NCI-H2227 treated with DMSO at 0.1 percent for 48 hours (cell line): ENCODE measurements around the gene XRCC4.

ENCODE experiments used
- DNase-seq: peaks from one replicate; lab custom pipeline; 2025; lab: John Stamatoyannopoulos, UW

XRCC4 gene

DNA sequence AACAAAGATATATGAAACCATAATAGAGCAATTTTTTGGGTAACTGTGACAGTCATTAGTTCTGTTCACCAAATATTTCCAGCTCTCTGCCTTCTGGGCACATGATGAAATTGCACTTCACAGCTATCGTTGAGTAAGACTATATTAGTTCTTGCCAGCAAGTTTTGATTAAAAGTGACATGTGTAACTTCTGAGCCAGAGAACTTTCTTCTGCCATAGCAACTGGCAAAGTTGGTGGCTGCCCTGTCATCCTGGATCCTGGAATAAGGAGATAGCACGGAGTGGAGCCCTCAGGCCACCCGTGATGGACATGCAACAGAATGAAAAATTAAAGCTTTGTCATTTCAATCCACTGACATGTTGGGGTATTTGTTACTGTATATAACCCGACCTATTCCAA lies 199.8 kb downstream of the XRCC4 start:
- no peak for DNase-seq

- DNase-seq = no peak
These were observed 200.6 kb downstream of the XRCC4 start for GRCh38 chr5:83277953-83278352.

- DNase-seq = no peak
These were observed 203.8 kb downstream of the XRCC4 start for GRCh38 chr5:83281176-83281575.

DNA sequence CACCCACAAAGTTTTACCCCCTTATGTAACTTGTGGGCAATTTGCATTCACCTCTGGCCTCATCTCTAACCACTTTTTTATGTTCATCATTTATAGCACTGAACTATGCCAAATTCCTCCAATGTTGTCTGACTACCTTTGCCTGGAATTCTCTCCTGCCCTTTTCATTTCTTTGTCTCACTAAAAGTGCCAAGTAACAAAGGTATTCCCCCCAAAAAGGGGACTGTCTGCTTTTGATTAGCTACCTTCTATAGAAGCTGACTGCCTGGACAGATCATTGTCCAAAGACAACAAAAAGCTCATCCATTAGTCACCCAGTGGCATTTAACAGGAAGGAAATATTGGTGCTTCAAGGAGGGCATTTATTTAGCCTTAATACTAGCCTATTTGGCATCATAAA lies 204.3 kb downstream of the XRCC4 start:
- no peak for DNase-seq

- no peak for DNase-seq
These were observed 206.4 kb downstream of the XRCC4 start for GRCh38 chr5:83283761-83284160.

DNA sequence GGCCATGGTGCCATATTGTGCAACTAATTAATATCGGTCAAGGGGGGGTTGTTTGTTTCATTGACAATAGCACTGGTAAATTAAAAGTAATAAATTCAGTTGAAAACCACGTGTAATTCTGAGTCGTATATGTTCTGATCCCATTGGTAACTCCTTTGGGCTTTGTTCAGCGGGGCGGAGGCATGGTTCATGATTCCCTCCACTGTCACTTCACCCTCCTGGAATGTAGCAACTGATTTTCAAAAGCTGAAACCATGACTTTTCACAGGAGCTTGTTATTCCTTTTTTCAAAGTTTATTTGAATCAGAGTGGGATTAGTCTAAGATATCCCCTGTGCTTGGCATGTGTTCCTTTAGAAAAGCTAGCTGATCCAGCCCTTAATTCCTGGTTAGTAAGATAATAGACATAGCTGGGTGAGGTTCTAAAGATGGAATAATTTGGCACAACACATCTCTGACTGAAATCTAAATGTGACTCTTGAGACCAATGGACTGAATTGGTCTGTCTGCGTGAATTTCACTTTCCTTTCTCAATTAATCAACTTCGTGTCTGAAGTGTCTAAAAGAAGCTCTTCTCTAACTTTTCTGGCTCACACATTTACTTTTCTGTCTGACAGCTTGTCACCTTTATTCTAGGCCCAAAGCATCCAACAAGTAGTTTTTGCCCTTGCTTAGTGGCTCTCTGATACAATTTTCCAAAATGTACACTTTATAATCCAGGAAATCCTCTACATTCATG lies 208.5 kb downstream of the XRCC4 start:
- DNase-seq = no peak

- no peak for DNase-seq
These were observed 216.9 kb downstream of the XRCC4 start for GRCh38 chr5:83294246-83294645.

DNA sequence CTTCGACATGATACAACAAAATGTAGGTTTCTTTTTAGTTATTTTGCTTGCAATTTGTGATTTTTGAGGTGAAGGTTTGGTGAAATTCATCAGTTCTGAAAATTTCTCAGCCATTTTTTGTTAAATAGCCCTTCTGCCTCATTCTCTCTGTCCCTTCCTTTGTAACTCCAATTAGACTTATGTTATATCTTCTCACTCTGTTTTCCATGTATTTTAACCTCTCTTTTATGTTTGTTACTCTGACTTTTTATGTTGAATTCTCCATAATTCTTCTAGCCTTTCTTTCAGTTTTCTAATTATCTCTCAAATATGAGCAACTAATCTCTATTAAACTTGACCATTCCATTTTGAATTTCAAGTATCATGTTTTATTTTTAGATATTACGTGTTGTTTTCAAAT lies 222.0 kb downstream of the XRCC4 start:
- DNase-seq = no peak

DNA sequence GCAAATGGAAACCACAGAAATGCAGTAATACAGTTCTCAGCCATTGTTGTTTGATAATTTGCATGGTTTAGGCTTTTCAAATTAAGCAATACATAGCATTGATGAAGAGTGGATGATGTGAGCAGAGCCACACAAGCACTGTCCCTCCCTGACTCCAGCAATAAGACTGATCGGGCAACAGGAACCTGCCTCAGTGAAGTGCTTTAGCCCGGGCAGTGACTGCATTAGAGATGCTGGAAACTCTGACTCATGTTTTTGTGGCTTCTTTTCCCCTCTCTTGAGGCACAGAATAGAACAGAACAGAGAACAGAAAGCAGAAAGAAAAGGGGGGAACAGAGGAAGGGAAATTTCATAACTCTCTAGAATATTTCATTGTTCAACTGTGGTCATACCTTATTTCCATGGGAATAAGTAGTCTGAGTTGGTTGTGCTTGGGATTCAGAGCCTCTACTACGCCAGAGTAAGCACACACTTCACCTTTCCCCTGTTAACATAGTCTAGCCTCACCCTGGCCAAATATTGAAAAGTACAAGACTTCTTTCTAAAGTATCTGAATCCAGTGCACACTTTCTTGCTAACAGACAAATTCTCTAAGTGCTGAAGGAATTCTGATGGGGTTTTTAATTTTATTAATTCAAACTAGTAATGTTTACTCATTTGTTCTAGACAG lies 229.4 kb downstream of the XRCC4 start:
- no peak for DNase-seq

DNA sequence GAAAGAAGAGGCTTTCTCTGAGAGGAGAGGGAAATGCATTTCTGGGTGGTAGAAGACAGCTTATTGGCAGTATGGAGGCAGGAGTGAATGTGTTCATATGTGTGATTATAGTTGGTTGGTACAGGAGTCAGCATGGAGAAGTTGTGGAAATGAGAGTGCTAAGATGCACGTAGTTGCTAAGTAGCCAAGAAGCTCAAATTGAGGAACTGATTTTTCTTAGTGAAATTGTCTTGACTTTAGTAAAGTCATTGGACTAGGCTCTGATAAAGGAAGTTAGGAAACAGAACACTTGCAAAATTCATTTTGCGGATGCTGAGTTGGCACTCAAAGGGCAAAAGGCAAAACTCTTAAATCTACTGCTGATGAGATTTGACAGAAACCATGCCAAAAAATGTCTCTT lies 235.3 kb downstream of the XRCC4 start:
- no peak for DNase-seq

GRCh38 chr5:83313436-83313835 lies 236.1 kb downstream of the XRCC4 start:
- DNase-seq = no peak

DNA sequence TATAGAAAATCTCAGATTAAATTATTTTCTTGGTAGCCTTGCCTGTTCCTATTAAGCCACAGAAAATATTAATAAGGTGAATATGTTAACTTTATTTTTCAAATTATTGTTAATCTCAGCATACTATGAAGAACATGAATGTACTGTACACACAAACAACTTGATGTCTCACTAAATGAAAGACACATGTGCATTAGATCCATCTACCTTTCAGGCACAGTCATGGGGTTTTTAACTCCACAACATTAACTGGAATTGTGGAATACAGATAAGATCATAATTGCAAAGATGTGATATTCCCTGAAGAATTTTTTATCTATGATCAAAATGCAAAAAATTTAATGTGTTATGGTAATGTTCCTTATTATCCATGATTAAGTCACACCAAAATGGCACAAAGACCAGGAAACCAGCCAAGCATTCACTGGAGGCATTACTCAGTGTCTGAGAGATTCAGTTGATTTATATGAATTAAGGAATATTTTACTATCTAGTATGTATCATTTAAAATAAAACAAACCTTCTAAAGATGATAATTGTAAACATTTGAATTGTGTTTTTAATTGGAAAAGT lies 244.2 kb downstream of the XRCC4 start:
- DNase-seq = no peak

GRCh38 chr5:83322273-83322924 lies 245.1 kb downstream of the XRCC4 start:
- no peak for DNase-seq

DNA sequence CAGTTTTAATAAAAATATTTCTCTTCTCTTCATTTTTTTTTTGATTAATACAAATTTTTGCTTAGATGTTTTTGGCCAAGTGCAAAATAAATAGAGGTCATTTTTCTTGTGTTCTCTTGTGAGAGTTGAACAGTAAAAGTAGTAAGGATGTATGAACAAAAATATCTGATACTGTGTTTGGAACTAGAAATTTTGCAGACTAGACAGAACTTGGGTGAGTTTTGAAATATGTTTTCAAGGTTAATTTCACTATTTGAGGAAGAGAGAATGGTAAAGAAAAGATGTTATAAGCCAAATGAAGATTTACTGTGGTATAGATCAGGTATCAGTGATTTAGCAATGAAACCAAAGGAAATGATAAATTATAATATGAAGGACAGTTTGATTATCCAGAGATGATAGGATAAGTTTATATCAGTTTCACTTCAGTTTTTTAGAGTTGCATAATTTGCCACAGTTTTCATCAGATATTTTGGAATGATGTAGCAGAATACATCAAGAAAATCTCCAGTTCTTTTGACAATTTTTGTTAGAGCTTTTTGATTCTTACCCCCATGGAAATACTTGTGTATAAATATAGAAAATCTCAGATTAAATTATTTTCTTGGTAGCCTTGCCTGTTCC lies 246.3 kb downstream of the XRCC4 start:
- no peak for DNase-seq

DNA sequence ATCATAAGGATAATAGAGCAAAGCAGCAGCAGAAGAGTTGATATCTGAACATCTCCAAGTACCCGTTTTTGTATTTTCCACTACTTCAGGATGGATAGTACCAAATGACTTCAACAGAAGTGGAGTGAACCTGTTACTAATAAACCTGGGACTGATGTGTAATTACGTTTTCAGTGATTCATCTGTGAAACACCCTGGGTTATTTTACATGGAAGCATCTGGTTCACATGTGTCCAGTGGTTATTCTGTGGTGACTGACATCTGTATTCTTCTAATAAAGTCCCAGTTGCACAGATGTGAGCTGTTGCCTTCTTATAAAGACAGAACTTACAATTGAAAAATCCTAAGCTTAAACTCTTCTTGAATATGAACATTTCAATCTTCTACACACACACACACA lies 254.5 kb downstream of the XRCC4 start:
- no peak for DNase-seq

DNA sequence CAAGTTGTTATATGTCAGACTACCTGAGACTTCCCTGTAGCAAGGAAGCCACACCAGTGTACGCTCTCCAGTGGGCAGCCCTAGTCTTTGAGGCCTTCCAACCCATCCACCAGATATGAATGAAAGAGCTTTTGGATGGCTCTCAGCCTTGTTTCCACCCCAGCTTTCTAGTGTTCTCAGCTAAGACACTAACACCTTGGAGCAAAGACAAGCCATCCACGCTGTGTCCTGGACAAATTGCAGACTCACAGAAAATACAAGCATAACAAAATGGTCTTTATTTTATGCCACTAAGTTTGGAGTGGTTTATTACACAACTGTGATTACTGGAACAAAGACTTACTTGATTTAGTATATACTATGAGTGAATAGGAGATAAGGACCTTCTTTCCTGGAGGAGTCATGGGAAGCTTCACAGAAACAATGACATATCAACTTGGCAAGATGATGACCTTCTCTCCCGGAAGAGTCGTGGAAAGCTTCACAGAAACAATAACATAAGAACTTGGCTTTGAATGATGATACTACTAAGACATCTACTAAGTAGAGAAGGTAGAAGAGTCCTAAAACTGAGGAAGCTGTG lies 260.2 kb downstream of the XRCC4 start:
- DNase-seq = no peak

DNA sequence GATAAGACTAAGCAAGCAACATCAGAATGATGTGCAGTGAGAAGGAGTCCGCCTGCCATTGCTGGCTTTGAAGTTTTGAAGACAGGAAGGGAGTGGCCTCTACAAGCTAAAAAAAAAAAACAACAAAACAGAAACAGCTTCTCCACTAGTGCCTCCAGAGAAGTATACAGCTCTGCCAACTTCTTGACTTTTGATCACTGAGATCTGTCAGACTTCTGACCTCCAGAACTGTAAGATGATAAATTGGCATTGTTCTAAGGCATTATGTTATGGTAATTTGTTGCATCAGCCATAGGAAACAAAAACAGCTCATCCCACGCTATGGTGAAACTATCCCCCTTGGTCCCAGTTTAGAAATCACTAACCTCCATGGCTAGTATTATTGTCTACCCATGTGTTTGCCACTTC lies 263.2 kb downstream of the XRCC4 start:
- no peak for DNase-seq

DNA sequence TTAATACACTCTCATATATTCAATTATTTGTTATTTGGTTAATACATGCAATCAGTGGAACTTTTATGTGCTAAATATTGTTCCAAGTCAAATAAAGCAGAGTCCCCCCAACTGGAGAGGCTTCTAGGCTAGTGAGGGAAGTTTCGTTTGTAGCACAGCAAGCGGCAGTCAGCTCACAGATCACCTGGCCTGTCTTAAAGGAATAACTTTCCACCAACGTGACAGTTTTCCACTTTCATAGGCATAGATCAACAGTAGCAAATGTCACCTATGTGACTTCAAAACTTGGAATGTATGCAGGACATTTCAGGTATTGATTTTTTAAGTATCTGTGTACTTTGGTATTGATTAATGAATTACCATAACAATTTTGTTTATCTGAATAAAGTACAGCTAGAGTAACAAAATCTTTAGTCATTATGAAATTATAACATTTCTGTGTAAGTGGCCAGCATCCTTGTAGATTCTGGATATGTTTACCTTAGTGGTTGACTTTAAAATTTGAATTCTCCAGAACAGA lies 264.5 kb downstream of the XRCC4 start:
- no peak for DNase-seq

DNA sequence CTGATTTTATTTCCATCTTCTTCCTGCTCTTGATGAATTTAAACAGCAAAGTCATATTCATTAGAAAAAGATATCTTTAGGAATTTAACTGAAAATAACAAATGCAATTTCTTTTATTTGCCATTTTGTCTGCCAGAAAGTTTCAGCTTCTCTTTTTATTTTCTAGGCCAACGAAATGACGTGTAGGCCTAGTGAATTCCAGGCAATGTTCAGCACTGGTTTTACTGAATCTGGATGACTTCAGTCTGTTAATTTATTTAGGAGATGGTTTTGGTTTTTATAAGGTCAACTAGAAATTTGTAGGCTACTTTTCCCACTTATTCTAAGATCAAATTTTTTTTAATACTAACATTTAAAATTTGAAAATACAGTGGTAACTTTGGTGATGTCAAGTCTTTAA lies 265.1 kb downstream of the XRCC4 start:
- DNase-seq = no peak

GRCh38 chr5:83343299-83343698 lies 266.0 kb downstream of the XRCC4 start:
- no peak for DNase-seq

- no peak for DNase-seq
These were observed 268.1 kb downstream of the XRCC4 start for GRCh38 chr5:83345423-83345822.

DNA sequence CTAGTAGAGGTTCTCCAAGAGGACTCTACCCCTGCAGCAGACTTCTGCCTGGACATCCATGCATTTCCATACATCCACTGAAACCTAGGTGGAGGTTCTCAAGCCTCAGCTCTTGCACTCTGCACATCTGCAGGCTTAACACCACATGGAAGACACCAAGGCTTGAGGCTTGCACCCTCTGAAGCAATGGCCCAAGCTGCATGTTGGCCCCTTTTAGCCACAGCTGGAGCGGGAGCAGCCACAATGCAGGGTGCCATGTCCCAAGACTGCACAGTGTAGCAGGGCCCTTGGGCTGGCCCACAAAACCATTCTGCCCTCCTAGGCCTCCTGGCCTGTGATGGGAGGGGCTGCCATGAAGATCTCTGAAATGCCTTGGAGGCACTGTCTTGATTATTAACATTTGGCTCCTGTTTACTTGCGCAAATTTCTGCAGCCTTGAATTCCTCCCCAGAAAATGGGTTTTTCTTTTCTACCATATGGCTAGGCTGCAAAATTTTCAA lies 271.0 kb downstream of the XRCC4 start:
- DNase-seq = no peak
